Ramos (cell line): ENCODE measurements around the gene GDPD3.

Experiments
- in situ Hi-C: fragments of 300-500 bp; cut with MboI; formaldehyde crosslinking; loops from one replicate; pipeline ENCODE4 v1.14.3; 2022; ENCODE audit warnings: low sequenced_read_pairs; ENCODE audit not compliant: unreplicated experiment

GDPD3 gene

DNA sequence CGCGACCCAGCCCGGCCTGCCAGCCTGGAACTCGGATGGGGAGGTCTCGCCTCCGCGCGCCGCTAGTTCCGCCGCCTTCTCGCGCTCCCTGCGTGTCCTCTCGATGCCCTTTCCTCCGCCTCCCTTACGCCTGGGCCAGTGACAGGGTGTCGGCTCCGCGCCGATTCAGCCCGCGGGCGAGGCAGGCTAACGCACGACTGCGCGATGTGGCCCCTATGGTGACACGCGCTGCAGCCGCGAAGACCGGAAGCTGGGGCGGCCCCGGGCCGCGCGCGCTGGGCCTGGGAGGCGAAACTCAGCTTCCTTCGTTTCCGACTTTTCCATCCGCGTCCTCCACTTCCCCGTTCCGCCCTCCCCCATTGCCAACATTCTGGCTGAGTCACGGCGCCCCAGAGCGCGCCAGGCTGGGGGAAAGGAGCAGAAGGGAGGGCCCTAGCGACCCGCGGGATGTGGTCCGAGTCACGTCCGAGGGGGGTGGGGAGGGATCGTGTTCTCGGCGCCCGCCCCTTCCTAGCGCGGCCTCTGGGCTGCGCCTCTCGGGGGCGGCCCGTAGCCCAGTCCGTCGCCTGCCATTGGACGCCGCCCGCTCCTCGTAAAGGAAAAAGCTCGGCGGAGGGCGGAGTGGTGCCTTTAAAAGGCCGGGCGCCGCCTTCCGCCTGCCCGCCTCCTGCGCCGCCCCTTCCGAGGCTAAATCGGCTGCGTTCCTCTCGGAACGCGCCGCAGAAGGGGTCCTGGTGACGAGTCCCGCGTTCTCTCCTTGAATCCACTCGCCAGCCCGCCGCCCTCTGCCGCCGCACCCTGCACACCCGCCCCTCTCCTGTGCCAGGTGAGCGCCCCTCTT is 48.0 kb downstream of the GDPD3 start, which contains the start of gene ALDOA:
TSS of gene ALDOA (plus strand) at position 659 of the 841 bp plus-strand sequence. CDS start 1,138 bp downstream, outside the sequence.
- in situ Hi-C loops = loop anchor here (10.0 kb wide), 1 partner anchor 359 kb away; no protein-coding TSS in a partner anchor

DNA sequence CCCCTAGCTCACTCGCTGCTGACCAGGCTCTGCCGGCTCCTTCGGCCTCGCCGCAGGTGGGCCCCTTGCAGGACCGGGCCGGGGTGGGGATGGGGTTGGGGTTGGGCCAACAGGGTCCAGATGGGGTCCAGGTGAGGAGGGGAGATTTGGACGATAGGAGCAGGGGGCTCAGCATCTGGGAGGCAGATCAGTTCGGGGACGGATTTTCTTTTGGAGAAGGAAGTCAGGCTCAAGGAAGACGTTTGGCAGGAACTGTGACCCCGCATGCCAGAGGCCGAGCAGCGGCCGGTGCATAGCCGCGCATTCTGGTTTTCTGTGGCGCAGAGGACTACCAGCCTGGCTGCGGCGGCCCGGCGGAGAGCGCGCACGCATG is 48.6 kb downstream of the GDPD3 start:
- in situ Hi-C loops = loop anchor here (10.0 kb wide), 1 partner anchor 360 kb away; no protein-coding TSS in a partner anchor

DNA sequence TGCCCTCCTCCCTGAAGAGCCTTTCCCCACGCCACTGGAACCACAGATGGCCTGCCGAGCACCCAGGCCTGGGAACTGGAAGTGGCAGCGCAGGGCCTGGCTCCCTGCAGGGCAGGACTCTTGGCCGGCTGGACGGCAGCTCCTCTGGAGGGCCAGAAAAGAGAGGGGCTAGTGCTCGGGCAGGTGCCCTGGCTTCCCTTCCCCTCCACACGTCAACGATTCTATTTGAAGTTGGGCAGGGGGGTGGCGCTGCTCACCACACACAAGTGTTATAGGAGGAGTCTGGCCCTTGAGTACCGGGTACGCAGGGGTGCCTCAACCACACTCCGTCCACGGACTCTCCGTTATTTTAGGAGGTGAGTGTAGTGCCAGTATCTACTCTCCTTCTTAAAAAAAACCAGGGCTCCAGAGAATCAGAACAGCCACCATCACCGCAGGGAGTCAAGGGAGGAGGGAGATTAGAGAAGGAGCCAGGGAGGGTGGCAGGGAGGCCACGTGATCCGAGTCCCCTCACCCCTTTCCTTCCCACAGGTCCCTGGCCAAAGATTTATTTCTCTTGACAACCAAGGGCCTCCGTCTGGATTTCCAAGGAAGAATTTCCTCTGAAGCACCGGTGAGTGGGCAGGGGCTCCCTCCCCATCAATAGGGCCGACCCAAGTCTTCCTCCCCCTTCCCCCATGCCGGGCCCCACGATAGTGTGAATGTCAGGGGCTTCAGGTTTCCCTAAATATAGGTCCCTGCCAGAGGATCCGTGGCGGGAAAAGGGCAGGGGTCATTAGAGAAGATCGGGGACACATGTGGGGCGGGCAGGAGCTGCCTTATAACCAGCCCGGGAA is 49.2 kb downstream of the GDPD3 start:
- in situ Hi-C loops = loop anchor here (10.0 kb wide), 1 partner anchor 361 kb away; no protein-coding TSS in a partner anchor

GRCh38 chr16:30063278-30063892 is 50.0 kb downstream of the GDPD3 start:
- in situ Hi-C loops = loop anchor here (10.0 kb wide), 1 partner anchor 361 kb away; no protein-coding TSS in a partner anchor

DNA sequence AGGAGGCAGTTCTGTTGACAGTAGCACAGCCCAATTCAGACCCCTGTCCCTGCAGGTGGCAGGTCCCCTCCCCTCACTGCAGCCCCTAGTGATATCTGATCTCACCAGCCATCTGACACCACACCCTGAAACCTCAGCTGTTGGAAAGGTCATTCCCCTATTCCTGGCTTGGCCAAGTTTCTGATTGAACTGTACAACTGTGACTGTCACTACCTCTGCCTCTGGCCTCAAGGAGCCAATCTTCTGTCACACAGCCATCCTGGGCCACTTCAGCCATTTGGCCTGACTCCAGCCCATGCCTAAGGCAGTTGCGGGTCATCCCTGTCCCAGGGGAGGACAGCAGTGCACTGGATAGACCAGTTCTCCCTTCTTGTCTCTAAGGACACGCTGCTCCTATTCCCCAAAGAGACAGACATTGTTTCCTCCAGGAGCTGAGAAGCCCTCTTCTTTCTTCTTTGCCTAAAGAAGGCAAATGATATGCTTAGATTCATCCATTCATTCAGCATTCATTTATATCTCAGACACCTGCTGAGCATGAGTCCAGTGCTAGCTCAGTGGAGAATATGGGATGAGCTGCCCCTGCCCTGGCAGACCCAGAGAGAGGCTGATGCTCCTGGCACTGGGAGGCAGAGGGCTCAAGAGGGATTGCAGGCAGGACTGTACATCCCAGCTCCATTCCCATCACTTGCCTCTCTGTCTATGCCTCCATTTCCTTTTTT is 52.3 kb downstream of the GDPD3 start:
- in situ Hi-C loops = loop anchor here (10.0 kb wide), 1 partner anchor 364 kb away; no protein-coding TSS in a partner anchor

DNA sequence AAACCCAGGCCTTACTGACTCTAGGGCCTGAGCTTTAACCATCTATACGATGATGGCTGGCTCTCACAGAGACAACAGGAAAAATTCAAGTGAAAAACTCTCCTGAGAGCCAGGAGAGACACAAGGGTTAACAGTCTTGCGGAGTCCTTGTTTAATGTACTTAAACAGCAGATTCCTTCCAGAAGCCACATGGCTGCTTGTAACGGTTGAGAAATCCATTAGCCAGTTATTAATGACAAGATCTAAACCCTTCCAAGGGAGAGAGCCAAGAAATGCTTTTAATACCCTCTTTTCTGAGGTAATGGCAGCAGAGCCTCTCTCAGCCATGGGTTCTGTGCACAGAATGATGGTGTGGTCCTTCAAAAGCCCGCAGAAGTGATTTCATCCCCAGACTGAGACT is 53.0 kb downstream of the GDPD3 start:
- in situ Hi-C loops = loop anchor here (10.0 kb wide), 1 partner anchor 364 kb away; no protein-coding TSS in a partner anchor

DNA sequence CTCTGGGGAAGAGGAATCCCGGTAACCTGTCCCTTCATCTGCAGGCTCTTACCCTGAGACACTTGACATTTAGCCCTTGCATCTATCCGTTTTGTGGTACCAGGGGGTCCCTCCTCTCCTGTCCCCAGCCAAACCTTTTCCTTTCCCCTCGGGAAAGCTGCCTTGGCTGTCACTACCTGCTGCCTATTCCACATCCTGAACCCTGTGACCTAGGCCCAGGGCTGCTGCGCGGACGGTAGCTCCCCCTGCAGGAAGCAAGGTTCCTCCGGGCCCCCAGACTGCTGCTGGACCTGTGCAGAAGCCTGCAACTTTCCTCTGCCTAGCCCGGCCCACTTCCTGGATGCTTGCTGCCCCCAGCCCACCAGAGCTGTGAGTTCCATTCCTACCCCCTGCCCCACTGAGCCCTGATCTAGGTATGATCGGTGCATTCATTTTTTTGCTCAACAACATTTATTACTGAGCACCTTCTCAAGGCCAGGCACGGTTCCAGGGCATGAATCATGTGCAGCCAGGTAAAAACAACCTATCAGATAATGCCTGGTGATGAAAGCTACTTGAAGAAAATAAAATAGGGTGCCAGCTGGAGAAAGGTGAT is 58.3 kb downstream of the GDPD3 start:
- in situ Hi-C loops = no loop called here
